NCI-H146 treated with DMSO at 0.1 percent for 48 hours (cell line): ENCODE results near the gene NFE2L3.
"Not testable (repeated sequence)": the region's sequence is repeated elsewhere in the genome, so short reads cannot be mapped to it uniquely, and the experiment has no call there.

Experiments
- DNase-seq: peaks from one replicate; lab custom pipeline; 2025; ENCODE audit not compliant: unreplicated experiment; lab: John Stamatoyannopoulos, UW

The NFE2L3 gene

DNA sequence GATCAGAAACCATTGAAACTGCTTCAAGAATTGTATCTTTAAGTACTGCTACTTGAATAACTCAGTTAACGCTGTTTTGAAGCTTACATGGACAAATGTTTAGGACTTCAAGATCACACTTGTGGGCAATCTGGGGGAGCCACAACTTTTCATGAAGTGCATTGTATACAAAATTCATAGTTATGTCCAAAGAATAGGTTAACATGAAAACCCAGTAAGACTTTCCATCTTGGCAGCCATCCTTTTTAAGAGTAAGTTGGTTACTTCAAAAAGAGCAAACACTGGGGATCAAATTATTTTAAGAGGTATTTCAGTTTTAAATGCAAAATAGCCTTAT lies 33.8 kb downstream of the NFE2L3 start:
- DNase-seq, result no peak

DNA sequence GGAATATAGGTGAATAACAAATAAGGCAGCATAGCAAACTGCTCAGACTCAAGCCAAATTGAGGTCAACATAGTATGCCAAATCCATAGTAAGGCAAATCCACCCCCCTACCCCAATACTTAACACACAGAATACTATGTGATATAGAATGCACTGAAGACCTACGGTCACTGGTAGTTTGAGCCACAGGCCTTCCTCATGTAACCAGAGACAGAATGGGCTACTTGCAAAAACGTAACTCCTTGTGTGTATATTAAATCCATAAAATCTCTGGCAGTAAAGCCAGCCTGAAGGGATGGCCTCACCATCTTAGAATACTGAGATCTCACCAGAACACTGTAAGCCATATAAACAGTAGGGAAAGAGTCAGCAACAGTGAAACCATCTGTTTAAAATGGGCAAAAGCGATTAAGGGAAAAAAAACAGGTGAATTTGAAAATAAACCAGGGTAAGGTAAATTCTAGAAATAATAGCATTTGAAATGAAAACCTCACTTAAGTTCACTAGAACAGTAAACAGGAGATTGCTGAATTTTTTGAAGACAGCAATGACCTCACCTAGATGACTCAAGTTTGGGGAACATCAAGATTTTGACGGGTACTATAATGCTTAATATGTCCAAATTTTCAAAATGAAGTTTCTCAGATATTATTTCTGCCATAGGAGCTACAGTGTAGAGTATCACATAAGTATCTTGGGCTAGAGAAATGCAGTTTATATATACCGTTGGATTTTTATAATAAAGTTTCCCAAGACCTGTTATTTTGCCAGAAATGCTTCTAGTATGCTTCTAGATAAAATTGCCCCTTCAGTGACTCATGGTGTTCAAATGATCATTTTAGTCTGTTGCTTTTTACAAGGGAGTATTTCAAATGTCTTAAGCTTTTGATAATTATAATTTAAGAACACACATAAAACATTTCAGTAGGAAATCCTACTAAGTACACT lies 34.6 kb downstream of the NFE2L3 start:
- DNase-seq, result no peak

DNA sequence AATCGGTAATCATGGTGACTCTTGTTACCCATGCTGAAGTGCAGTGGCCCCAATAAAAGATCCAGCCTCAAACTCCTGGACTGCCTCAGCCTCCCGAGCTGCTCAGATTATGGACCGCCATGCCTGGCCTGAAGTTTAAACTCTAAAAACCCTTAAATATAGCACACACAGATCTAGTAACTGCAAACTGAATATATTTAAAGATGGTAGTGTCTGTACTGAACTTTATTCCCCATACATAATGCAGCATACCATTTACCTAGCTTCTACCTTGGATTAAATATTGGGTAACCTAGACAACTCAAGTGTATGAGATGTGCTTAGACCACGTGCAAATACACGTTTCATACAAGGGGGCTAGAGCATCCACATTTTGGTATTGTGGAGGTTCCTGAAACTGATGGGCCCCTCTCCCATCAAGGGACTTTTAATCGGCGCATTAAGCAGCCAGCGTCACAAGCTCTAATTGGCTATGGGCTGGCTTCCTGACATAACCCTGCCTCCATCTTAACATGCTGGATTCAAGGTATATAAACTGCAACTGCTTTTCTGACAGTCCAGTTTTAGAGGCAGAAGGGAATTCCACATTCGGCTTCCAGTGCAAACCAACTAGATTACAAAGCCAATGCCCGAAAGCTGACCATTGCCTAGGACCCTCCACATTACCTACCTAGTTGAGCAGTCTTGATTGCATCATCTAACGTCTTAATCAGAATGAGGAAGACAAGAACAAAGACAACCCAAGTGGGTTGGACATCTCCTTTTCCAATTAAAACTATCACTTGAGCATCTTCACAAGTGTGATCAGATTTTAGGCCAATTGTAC lies 35.6 kb downstream of the NFE2L3 start:
- no peak for DNase-seq

DNA sequence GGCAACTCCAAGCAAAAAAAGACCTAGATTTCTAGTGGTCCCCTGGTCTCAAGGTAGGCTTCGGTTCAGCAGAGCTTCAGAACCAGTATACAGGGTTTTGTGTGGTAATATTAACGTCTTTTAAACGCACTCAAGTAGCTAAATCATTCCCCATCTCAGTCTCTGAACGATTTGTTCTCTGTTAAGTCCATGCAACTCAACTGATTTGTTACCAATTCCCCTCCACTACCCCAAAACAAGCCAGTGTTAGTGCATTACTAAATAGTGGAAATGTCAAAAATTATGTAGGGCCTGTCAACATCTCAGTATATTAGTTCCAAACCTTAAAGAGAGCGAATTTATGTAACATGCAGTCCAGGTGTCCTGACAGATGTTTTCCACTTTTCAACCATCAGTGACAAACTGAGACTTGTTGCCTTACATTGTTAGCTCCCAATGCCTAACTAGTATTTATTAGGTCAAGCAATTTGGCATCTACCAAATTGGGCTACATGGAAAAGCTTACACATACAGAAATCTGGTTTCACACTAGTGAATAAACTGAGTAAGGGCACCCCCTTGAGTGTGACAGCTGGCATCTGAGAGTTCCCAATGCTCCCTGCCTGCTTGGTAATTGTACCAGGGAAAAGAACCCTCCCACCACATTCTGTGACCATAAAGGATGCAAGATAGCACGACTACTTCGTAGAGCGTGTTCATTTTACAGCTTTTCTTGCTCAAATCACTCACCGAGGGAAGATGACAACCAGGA lies 36.4 kb downstream of the NFE2L3 start:
- DNase-seq, result no peak

DNA sequence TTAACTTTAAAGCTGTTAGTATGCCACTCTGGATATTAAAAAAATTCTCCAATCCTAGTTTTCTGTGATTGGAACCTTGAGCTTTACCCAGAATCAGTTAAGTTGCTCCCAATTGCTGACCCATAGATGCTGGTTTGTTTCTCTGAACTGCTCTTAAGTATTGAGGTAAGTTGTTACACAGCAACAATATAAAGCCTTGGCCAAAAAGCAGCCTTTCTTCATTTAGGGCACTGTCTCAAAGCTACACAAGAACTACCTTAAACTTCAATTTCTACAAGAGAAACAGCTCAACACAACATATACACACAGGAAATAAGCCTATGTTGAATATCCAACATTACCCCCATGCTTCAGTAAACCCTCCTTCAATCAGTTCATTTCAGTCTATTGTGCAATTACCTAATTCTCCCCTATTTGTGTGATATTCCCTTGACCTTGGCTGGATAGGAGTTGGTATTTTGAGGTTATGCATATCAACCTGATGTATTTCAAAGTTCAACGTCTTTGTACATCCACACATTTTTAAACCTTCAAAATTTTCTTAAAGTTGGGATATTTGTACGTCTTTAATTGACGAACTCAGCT lies 37.1 kb downstream of the NFE2L3 start:
- DNase-seq, result no peak

DNA sequence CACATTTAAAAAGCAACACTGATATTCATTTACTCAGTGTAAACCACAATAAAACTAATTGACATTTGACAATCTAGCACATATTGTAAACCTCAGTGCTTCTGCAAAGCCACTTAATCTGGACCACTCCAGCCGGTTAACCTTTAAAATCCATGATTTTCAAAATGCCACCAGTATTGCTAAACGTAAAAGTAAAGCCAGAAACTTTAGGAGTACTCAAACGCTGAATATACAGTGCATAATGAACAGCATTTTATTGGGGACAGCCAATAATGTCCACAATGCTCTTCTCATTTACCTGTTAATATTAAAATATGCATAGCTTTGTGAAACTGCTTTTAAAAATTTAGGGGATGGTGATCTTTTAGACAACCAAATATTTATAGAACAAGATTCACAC lies 37.7 kb downstream of the NFE2L3 start:
- no peak for DNase-seq

DNA sequence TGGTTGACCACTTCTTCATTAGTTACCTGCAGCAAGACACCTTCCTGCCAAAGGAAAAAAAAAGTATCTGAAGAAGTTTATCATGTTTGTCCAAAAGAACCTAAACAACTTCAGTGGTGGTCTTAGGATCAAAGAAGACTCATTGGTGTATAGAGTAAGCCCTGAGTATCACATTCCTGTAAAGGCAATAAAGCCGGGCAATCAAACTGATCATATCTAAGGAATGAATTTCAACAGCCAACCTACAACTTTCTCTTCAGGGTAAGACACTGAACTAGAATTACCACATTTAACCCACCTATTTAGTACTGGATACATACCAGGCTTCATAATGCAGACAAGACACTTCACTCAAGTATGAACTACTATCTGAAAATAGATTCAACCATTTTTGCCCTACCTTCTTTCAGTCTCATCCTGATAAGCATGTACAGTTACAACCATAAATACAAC lies 38.4 kb downstream of the NFE2L3 start:
- no peak for DNase-seq

DNA sequence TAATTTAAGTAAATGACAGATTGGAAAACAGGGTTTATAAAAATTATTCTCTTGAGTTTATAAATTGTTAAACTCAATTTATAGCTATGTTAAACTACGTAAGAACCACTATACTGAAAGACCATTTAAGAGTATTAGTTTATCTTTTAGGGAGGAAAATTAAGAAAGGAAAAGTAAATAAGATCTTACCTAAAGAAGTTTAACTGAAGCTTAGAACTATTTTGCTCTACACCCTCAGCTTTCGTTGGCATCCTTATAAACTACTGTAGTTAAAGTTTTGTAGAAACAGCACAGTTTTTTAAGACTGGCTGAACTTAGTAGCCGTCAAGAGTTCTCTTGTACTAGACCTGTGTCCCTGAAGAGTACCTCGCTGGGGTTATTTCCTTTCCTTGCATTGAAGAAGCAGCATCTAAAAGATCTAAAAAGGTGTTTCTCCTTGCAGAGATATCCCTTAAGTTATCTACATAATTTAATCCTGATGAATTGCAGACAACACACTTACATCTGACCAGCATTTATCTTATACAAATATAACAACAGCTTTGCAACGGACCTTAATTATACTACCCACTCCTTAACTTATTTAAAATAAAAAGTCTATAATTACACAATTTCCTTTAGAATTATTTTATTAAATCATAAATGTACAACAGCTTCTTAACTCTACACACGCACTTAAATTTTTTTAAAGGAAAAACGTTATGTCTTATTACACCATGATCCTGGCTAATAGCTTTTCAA lies 39.4 kb downstream of the NFE2L3 start:
- no peak for DNase-seq

DNA sequence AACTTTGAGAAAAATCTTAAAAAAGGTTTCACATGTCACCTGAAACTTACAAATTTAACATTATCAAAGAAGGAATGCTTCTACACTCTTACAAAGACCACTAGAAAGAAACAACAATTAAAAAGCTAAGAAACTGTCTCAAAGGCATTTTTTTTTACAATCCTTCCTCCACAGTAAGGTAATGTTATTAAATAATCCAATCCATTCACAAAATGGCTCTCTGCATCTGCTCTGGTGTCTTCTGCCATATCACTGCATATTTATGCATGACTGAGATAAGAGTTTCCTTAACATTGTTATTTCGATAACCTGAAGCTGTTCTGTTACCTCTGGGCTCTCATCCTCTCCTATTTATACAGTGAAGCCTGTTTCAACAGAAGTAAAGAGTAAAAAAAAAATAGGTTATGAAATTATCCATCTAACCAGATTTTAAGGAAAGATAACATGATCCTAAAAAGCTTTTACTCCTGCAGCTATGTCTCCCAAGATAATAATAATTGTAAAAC lies 40.0 kb downstream of the NFE2L3 start:
- DNase-seq, result no peak

DNA sequence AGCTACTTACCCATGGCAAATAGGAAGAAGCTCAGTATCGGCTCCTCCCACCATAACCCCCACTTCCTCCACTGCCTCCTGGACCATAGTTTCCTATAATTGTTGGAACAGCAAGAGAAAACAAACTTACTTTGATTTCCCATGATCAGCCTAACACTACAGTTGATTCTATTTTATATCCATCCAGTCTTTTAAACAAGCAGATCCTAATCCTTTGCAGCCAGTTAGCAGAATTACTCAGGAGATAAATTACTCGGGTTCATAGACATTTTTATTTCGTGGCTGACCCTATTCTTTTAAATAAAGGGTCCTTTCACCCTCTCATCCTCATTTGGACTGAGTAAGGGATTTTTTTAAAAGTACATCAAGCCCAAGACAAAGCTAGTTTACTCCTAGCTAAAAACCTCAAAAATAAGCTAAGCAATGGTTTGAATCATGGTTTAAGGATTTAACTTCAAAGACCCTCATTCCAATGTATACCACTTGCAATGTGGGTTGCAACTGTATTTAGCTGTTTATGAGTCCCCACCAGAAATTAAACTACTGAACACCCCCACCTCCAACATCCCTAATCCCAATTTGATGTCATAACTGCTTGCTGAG lies 40.6 kb downstream of the NFE2L3 start:
- DNase-seq, result no peak

DNA sequence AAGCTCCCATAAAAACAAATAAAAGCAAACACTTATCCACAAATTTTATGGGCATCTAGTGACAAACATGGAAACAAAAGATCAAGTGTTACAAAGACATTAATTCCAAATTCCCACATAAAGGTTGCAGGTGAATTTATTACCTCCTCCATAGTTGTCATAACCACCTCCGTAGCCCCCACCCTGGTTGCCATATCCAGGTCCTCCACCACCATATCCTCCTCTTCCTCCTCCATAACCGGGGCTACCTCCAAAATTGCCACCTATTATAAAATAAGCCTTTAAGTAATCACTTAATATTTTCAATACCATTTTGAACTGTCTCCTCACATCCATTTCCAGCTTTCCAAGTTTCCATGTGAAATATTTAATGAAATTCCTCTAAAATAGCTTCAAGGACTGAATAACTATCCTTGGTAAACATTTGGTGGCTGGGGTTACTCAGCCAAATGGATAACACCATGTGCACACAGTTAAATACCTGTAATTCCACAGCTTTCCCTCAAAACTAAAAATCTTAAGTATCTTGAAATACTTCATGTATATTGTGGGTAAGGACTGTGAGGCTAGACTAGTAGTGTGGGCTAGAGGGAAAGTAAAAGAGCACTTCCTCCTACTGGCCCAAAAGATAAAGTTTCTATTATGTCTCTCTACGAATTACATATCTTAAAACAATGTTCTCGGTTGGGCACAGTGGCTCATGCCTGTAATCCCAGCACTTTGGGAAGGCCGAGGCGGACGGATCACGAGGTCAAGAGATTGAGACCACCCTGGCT lies 41.6 kb downstream of the NFE2L3 start:
- DNase-seq, result no peak

DNA sequence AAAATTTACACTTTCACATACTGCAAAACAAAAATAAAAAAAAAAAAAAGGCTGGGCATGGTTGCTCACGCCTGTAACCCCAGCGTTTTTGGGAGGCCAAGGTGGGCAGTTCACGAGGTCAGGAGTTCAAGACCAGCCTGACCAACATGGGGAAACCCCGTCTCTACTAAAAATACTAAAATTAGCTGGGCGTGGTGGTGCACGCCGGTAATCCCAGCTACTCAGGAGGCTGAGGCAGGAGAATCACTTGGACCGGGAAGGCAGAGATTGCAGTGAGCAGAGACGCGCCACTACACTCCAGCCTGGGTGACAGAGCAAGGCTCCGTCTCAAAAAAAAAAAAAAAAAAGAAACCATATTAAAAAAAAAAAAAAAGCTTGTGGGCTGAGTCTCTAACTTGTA lies 42.8 kb downstream of the NFE2L3 start:
- DNase-seq, result not testable (repeated sequence)

DNA sequence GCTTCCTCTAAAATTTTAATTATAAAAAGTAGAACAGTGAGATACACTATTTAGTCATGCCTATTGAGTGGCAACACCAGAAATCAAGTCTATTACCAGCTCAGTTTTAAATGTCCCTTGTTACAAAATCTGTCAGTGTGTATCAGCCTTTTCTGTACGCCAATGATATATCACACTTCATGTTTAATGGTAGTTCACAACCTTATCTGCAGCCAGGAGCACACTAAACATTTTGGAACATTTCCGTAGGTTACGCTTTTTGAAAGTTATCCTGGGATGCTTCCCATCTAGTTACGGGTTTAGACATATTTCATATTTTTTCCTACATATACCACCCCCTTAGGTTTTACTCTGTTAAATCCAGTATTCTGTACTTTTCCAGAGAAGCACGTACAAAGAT lies 43.2 kb downstream of the NFE2L3 start:
- DNase-seq, result no peak

DNA sequence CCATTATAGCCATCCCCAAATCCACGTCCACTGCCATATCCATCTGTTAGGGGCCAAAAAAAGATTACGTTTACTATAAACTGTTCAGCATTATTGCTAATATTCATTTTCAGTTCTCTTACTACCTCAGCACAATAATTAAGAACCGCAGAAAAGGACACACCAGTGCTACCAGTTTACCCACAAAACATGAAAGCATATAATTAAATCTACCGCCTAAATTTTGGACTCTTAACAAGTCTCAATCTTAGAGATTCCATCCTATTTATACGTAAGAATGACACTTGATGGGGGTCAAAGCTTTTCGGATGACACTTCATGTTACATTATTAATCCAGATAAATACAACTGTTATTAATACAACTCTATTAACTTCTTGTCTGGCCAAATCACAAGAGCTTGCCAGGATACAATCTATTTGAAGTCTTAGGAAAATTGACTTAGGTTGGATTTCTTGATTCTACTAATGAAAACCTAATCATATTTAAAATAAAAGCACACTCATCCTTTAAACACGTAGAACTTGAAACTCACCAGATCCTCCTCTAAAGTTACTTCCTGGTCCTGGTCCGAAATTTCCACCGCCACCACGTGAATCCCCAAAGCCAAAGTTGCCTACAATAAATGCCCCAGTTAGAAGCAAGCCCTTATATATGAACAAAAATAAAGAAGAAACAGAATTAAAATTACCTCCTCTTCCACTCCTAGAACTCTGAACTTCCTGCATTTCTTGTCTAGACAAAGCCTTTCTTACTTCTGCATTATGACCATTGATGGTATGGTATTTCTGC lies 44.1 kb downstream of the NFE2L3 start:
- no peak for DNase-seq

DNA sequence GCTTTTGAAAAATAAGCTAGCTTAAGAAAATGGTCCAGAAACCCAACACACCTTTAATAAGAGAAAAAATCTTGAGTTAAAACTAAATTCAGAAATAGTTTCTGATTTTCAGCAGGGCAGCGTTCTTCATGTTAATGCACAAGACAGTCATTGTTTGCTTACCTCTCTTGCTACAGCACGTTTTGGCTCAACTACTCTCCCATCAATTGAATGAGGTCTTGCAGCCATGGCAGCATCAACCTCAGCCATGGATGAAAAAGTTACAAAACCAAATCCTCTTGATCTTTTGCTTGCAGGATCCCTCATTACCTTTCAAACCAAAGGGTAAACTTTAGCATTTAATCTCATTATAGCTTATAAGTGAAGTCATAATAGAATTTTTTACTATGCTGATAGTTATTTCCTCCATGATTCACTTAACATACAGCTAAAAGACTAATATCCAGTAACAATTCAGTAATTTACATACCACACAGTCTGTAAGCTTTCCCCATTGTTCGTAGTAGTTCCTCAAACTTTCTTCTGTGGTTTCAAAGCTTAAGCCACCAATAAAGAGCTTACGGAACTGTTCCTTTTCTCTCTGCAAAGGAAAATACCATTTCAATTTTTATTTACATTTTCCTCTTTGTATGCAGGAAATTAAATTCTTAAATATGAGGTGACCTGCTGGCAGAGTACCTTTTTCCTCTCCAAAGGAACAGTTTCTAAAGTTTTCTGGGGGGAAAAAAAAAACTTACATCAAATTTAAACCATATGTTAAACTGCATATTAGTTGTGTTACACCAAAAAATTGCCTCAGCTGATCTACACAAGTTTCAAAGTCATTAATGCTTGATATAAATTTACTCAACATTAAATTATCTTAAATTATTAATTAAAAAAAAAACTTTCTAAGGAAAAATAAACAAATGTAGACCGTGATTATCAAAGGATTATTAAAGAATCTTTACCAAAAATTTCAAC lies 45.4 kb downstream of the NFE2L3 start:
- DNase-seq, result no peak

DNA sequence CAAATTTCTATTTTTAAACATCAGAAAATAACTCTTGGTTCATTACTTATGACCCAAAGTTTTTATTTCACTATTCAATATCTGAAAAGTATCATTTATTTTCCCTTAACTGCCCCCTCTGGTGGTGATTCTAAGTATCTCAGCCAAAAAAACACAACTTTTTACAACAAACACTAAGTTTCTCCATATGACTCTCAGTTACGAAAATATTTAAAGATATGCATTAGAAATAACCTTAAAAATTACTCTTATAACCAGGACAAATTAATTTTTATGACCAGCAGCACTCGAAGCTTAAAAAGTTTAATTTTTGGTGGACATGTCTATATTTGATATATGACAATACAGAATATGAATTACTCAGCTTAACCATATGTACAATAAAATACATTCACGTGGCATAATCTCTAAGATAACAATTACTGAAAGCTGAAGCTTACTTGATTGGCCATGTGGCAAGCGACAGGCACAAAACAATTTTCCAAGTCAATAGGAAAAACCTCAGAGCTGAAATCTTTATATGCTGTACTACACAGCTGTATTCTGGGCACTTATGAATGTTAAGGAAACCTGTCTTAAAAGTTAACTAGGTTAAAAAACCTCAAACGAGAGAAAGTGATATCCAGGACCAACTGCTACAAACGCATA lies 46.3 kb downstream of the NFE2L3 start:
- peak; percentile 16 for DNase-seq

DNA sequence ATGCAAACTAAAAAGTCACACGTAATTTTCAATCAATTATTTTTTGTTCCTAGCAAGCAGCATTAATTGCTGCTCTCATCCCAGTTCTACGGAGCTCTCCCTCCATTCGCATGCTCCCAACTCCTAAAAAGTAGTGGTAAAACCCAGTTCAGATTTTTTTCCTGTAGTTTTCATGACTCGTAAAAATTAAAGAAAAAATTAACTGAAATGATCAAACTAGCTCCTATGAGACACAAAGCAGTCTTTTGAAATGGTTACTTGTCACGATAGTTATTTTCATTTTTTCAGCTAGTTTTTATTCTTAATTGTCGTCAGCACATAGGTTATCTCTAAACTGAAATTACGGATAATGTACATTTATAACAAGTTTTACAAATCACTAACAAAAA lies 46.8 kb downstream of the NFE2L3 start:
- no peak for DNase-seq
